ENCODE data around the gene ZNF385D.

The ZNF385D gene, protein sequence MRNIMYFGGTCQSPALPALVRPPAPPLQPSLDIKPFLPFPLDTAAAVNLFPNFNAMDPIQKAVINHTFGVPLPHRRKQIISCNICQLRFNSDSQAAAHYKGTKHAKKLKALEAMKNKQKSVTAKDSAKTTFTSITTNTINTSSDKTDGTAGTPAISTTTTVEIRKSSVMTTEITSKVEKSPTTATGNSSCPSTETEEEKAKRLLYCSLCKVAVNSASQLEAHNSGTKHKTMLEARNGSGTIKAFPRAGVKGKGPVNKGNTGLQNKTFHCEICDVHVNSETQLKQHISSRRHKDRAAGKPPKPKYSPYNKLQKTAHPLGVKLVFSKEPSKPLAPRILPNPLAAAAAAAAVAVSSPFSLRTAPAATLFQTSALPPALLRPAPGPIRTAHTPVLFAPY

DNA sequence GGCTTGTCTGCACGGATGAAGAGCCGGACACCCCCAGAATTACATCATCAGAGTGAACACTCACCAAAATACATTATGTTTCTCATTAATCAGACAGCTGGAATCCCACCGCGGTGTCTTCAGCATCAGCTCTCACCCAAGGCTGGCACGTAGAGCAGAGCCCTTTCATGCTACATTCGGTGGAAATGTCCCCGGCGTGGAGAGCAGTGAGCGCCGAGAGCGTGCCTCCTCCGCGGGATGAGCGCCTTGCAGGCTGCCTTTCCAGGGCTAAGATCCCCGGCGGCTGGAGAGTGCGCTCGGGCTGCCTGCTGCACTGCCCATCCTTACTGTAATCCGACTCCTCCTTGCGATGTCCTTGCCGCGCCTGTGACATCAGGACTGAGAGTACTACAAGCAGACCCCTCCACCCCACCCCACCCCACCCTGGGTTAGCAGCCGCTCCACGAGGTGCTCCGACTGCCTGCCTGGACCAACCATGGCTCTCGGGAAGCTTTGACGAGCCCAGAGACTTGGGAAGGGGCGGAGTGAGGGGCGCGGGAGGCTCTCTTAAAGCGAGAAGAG is at the start of gene ZNF385D:
Gene ZNF385D, minus strand, starts transcription at position 380 of the 561 bp plus-strand sequence. Its CDS starts 294 bp downstream, at position 86.
- DNase-seq (ENCODE audit: low read depth), result no peak
- TF ChIP-seq, protein P1, sequence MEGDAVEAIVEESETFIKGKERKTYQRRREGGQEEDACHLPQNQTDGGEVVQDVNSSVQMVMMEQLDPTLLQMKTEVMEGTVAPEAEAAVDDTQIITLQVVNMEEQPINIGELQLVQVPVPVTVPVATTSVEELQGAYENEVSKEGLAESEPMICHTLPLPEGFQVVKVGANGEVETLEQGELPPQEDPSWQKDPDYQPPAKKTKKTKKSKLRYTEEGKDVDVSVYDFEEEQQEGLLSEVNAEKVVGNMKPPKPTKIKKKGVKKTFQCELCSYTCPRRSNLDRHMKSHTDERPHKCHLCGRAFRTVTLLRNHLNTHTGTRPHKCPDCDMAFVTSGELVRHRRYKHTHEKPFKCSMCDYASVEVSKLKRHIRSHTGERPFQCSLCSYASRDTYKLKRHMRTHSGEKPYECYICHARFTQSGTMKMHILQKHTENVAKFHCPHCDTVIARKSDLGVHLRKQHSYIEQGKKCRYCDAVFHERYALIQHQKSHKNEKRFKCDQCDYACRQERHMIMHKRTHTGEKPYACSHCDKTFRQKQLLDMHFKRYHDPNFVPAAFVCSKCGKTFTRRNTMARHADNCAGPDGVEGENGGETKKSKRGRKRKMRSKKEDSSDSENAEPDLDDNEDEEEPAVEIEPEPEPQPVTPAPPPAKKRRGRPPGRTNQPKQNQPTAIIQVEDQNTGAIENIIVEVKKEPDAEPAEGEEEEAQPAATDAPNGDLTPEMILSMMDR (IDR thresholded peaks at IDR 0.05; ENCODE audit: insufficient read depth, low read depth, low read length, missing control alignments), result no peak
- no peak within 1 kb of the TSS for H3K4me3 ChIP-seq (ENCODE audit: low read depth, low read length)

DNA sequence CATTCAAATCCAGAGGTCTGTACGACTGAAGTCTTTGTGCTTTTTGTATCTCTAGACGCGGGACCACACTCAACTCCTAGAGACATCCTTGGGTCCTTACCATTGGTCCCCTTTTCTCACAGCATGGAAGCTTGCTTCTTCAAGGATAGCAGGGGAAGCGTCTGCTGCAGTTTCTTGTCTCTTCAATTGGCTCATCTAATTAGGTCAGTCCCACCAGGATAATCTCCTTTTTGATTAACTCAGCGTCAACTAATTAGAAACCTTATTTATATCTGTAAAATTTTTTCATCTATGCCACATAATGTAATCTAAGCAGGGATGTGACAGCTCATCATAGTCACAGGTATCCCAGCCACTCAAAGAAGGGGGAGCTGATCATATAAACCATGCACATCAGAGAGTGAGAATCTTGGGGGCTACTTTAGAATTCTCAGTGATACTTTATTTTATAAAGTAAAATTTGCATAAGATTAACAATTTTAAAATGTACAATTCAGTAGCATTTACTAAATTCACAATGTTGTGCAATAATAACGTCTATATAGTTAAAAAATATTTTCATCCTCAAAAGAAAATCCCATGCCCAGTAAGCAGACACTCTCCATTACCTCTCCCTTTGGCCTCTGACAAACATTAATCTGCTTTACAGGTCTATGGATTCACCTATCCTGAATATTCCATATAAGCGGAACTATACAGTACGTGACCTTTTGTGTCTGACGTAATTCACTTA is 47.5 kb upstream of the ZNF385D start:
- H3K4me3 ChIP-seq (ENCODE audit: low read depth, low read length), result no peak overlapping the region
- TF ChIP-seq, protein P1 (IDR thresholded peaks at IDR 0.05; ENCODE audit: insufficient read depth, low read depth, low read length, missing control alignments), result no peak
- no peak for DNase-seq (ENCODE audit: low read depth)

DNA sequence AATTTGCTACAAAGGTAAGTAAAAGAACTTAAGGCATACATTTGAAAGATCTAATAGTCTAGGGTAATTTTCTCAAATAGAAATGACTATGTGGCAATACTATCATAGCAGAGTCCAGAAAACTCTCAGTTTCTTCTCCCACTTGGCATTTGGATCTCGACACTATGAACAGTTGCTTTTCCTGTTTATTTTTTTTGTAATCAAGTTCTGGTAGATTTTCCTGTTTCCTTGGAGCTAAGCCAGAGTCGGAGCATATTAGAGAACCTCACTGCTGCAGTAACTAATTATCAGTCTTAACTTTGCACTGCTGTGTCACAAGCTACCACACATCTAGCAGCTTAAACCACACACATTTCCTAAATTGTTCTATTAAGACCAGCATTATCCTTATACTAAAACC is 44.9 kb upstream of the ZNF385D start:
- TF ChIP-seq, protein P1 (IDR thresholded peaks at IDR 0.05; ENCODE audit: insufficient read depth, low read depth, low read length, missing control alignments), result no peak
- DNase-seq (ENCODE audit: low read depth), result no peak
- no peak overlapping the region for H3K4me3 ChIP-seq (ENCODE audit: low read depth, low read length)

DNA sequence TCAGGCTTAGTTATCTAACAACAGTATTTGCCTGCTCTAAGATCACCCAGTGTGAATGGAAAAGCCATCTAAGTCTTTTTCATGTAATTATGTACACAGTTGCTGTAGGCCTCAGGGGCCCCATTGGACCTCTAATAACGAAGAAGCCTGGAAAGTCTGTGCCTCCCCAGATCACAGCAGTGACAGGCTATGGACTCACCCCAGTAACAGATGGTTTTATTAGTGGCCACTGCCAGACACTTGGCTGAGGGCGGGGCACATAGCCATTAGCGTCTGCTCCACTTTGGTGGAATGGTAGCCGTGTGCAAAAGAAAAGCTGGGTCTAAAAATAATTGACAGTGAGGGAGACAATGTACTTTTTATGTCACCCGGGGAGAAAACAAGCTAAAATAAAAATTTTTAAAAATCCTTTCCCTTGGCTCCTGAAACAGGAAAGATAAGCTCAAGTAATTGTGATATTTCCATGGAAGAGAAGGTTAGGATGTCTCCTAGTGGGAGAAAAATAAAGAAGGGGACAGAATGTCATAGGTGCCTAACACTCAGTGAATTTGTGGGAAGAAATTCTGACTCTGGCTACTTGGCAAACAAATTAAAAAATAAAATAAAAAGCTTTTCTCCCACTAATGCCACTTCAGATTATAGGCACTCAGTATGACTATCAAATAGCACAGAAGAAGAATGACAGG is 44.3 kb upstream of the ZNF385D start:
- no peak for DNase-seq (ENCODE audit: low read depth)
- H3K4me3 ChIP-seq (ENCODE audit: low read depth, low read length), result no peak overlapping the region

DNA sequence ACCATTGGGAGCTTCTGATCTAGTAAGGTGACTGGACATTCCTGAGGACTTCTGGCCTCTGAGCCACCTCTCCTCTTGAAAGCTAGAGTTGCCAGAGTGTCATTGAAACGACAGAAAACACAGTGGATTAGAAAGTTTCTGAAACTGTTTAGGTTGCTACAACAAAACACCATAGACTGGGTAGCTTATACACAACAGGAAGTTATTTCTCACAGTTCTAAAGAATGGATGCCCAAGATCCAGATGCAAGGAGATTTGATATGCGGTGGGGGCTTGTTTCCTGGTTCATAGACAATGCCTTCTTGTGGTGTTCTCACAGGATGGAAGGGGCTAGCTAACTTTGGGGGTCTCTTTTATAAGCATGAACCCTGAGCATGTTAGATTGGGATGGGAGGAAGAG is 43.3 kb upstream of the ZNF385D start:
- H3K4me3 ChIP-seq (ENCODE audit: low read depth, low read length), result no peak overlapping the region
- TF ChIP-seq, protein P1 (IDR thresholded peaks at IDR 0.05; ENCODE audit: insufficient read depth, low read depth, low read length, missing control alignments), result no peak
- DNase-seq (ENCODE audit: low read depth), result no peak

More for the DNA sequence above, 44.3 kb upstream of the ZNF385D start:
- TF ChIP-seq, protein P1 (IDR thresholded peaks at IDR 0.05; ENCODE audit: insufficient read depth, low read depth, low read length, missing control alignments), result no peak

DNA sequence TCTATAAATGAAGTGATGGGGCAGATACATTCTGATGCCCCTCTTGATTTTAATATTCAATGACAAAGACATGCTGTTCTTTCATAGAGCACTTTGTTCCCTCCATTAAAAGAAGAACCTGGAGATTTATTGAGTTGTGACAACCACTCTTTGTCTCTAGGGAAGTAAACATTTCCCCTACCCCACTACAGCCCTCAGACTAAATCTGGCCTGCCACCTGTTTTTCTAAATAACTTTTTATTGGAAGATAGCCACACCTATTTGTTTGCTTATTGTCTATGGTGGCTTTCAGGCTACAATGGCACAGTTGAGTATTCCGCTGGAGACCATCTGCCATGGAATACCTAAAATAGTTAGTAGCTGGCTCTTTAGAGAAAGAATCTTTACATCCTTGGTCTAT is 41.2 kb upstream of the ZNF385D start:
- TF ChIP-seq, protein P1 (IDR thresholded peaks at IDR 0.05; ENCODE audit: insufficient read depth, low read depth, low read length, missing control alignments), result no peak

More for the DNA sequence above, 41.2 kb upstream of the ZNF385D start:
- no peak overlapping the region for H3K4me3 ChIP-seq (ENCODE audit: low read depth, low read length)
- DNase-seq (ENCODE audit: low read depth), result no peak

Measured in GM12865 (cell line).